Spleen (tissue), 3 donors: Measurements from ENCODE around the gene CKAP2L.

Experiments used
- POLR2A ChIP-seq, 3 donors: fragments of 450-650 bp; IDR thresholded peaks; one replicate each; pipeline ENCODE4 v1.5.1; 2017; ENCODE audit warnings: antibody characterized with exemption in 3 of 3, mild to moderate bottlenecking in 1 of 3
- POLR2AphosphoS5 ChIP-seq, 3 donors: sonication (generic); formaldehyde crosslinking; IDR thresholded peaks; one replicate each; pipeline ENCODE4 v1.5.1; 2017; ENCODE audit warnings: antibody characterized with exemption in 3 of 3

DNA sequence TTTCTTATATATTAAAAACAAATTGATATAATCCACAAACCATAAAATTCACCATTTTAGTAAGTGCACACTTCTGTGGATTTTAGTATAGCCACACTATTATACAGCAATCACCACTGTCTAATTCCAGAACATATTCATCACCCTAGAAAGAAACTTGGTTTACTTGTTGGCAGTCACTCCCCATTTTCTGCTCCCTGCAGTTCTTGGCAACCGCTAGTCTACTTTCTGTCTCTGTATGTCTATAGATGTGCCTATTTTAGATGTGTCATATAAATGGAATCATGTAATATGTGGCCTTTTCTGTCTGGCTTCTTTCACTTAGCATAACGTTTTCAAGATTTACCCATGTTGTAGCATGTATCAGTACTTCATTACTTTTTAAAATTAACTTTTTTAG is 5.7 kb downstream of the CKAP2L start:
- TF ChIP-seq POLR2A (IDR thresholded peaks at IDR 0.05) (no peak), POLR2AphosphoS5 (IDR thresholded peaks at IDR 0.05) (no peak)
